ENCODE measurements around the gene KISS1R. TPM values are rescaled to one million over a fixed set of nuclear protein-coding genes. Genes with fewer than 3 reads are reported as not detected.
"Not testable (repeated sequence)": the region's sequence is repeated elsewhere in the genome, so short reads cannot be mapped to it uniquely, and the experiment has no call there.

Gene KISS1R
- total RNA-seq, 3 donors from 2014 or later = 0.15 to 0.33 TPM; not detected in 1

- H3K36me3 ChIP-seq = no peaks in the 10 kb centered on the region
- H3K27me3 ChIP-seq = no peaks in the 10 kb centered on the region
- TF ChIP-seq POLR2AphosphoS5 (IDR thresholded peaks at IDR 0.05) (no peak), POLR2A (IDR thresholded peaks at IDR 0.05) (no peak)
- TF ChIP-seq, protein P1, sequence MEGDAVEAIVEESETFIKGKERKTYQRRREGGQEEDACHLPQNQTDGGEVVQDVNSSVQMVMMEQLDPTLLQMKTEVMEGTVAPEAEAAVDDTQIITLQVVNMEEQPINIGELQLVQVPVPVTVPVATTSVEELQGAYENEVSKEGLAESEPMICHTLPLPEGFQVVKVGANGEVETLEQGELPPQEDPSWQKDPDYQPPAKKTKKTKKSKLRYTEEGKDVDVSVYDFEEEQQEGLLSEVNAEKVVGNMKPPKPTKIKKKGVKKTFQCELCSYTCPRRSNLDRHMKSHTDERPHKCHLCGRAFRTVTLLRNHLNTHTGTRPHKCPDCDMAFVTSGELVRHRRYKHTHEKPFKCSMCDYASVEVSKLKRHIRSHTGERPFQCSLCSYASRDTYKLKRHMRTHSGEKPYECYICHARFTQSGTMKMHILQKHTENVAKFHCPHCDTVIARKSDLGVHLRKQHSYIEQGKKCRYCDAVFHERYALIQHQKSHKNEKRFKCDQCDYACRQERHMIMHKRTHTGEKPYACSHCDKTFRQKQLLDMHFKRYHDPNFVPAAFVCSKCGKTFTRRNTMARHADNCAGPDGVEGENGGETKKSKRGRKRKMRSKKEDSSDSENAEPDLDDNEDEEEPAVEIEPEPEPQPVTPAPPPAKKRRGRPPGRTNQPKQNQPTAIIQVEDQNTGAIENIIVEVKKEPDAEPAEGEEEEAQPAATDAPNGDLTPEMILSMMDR (IDR thresholded peaks at IDR 0.05) = no peak
- intact Hi-C loops (cut with DNase I; ENCODE audit: low total_unique reads) = no loop called here
- no peak for DNase-seq (ENCODE audit: low spot score in 2 of 2)
- H3K9me3 ChIP-seq = no peaks in the 10 kb centered on the region
- H3K27ac ChIP-seq = no peak overlapping the region
- H3K4me1 ChIP-seq = no peaks in the 10 kb centered on the region
- no peak overlapping the region for H3K4me3 ChIP-seq
Observed at GRCh38 chr19:873561-874041, 43.5 kb upstream of the KISS1R start.

DNA sequence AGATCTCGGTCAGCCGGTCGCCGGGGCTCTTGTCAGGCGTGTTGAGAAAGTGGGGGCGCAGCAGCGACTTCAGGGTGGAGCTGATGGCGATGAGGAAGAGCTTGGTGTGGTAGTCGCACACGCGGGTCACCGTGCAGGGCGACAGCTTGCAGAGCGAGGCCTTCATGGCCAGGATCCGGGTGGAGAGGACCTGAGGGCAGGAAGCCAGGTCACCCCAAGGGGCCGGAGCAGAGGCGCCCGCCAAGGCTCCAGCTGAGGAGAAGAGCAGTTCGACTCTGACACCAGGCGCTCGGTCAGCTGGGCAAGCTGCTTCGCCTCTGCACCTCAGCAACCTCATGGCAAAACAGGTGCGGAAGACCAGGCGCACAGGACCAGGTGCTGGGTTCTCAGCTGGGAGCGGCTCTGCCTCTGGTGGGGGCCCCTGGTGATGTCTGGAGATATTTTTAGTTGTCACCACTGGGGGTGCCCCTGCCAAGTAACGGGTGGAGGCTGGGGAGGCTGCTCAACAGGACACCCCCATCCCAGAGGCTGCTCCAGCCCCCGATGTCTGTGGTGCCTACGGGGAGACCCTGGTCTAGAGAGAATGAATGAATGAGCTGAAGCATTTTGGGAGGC lies 41.8 kb upstream of the KISS1R start:
- no peaks in the 10 kb centered on the region for H3K36me3 ChIP-seq

DNA sequence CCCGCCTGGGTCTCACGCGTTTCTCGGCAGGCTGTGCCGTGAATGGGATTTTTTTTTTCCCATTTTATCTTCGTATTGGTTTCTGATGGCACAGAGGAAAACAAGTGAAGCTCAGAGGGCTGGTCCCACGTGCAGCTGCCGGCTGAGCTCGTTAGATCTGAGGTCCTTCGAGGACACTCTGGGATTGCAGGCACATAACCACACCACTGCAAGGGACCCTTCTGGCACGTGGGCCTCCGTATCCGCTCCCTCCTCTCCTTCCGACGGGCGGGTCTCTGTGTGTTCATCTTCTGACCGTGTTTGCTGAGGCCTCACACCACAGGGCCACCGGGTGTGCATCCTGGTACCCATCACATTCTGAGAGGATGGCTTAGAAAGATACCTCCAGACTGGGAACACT lies 41.0 kb upstream of the KISS1R start:
- no peaks in the 10 kb centered on the region for H3K9me3 ChIP-seq
- intact Hi-C loops (cut with DNase I; ENCODE audit: low total_unique reads) = no loop called here
- no peak overlapping the region for H3K4me3 ChIP-seq
- no peak for TF ChIP-seq POLR2A (IDR thresholded peaks at IDR 0.05)
- TF ChIP-seq, protein P1 (IDR thresholded peaks at IDR 0.05) = no peak
- no peak for TF ChIP-seq POLR2AphosphoS5 (IDR thresholded peaks at IDR 0.05)
- H3K4me1 ChIP-seq = no peaks in the 10 kb centered on the region
- H3K27ac ChIP-seq = no peak overlapping the region
- no peak for DNase-seq (ENCODE audit: low spot score in 2 of 2)
- no peaks in the 10 kb centered on the region for H3K36me3 ChIP-seq
- no peaks in the 10 kb centered on the region for H3K27me3 ChIP-seq

More for the DNA sequence above, 41.8 kb upstream of the KISS1R start:
- H3K27me3 ChIP-seq = no peaks in the 10 kb centered on the region
- intact Hi-C loops (cut with DNase I; ENCODE audit: low total_unique reads) = no loop called here
- H3K9me3 ChIP-seq = no peaks in the 10 kb centered on the region
- no peak overlapping the region for H3K4me3 ChIP-seq
- H3K4me1 ChIP-seq = no peaks in the 10 kb centered on the region
- no peak for TF ChIP-seq POLR2A (IDR thresholded peaks at IDR 0.05)
- TF ChIP-seq, protein P1 (IDR thresholded peaks at IDR 0.05) = no peak
- TF ChIP-seq POLR2AphosphoS5 (IDR thresholded peaks at IDR 0.05) = no peak
- no peak for DNase-seq (ENCODE audit: low spot score in 2 of 2)
- H3K27ac ChIP-seq = no peak overlapping the region

- no peaks in the 10 kb centered on the region for H3K36me3 ChIP-seq
- H3K9me3 ChIP-seq = no peaks in the 10 kb centered on the region
- H3K27me3 ChIP-seq = no peaks in the 10 kb centered on the region
- no peak overlapping the region for H3K4me3 ChIP-seq
- H3K27ac ChIP-seq = no peak overlapping the region
- TF ChIP-seq, protein P1 (IDR thresholded peaks at IDR 0.05) = no peak
- no peak for TF ChIP-seq POLR2A (IDR thresholded peaks at IDR 0.05)
- TF ChIP-seq POLR2AphosphoS5 (IDR thresholded peaks at IDR 0.05) = no peak
- DNase-seq (ENCODE audit: low spot score in 2 of 2) = no peak
- intact Hi-C loops (cut with DNase I; ENCODE audit: low total_unique reads) = no loop called here
- H3K4me1 ChIP-seq = no peaks in the 10 kb centered on the region
Observed at GRCh38 chr19:876780-877314, 40.3 kb upstream of the KISS1R start.

DNA sequence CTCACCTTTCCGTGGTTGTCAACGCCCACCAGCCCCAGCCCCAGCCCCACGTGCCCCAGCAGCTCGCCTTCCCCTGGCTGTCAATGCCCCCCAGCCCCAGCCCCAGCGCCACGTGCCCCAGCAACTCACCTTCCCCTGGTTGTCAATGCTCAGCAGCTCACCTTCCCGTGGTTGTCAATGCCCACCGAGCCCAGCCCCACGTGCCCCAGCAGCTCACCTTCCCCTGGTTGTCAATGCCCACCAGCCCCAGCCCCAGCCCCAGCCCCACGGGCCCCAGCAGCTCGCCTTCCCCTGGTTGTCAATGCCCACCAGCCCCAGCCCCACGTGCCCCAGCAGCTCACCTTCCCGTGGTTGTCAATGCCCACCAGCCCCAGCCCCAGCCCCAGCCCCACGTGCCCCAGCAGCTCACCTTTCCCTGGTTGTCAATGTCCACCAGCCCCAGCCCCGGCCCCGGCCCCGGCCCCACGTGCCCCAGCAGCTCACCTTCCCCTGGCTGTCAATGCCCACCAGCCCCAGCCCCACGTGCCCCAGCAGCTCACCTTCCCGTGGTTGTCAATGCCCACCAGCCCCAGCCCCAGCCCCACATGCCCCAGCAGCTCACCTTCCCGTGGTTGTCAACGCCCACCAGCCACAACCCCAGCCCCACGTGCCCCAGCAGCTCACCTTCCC lies 39.0 kb upstream of the KISS1R start:
- H3K27me3 ChIP-seq; H3K4me3 ChIP-seq; H3K36me3 ChIP-seq; H3K27ac ChIP-seq; H3K9me3 ChIP-seq; intact Hi-C loops (cut with DNase I; ENCODE audit: low total_unique reads); H3K4me1 ChIP-seq; DNase-seq (ENCODE audit: low spot score in 2 of 2): not testable (repeated sequence)

DNA sequence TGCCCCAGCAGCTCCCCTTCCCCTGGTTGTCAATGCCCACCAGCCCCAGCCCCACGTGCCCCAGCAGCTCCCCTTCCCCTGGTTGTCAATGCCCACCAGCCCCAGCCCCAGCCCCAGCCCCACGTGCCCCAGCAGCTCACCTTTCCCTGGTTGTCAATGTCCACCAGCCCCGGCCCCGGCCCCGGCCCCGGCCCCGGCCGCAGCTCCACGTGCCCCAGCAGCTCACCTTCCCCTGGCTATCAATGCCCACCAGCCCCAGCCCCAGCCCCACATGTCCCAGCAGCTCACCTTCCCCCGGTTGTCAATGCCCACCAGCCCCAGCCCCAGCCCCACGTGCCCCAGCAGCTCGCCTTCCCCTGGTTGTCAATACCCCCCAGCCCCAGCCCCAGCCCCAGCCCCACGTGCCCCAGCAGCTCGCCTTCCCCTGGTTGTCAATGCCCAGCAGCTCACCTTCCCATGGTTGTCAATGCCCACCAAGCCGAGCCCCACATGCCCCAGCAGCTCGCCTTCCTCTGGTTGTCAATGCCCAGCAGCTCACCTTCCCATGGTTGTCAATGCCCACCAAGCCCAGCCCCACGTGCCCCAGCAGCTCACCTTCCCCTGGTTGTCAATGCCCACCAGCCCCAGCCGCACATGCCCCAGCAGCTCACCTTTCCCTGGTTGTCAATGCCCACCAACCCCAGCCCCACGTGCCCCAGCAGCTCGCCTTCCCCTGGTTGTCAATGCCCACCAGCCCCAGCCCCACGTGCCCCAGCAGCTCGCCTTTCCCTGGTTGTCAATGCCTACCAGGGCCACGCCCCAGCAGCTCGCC lies 38.2 kb upstream of the KISS1R start:
- H3K9me3 ChIP-seq; H3K27me3 ChIP-seq; DNase-seq (ENCODE audit: low spot score in 2 of 2); H3K4me1 ChIP-seq; H3K4me3 ChIP-seq; intact Hi-C loops (cut with DNase I; ENCODE audit: low total_unique reads); H3K27ac ChIP-seq; H3K36me3 ChIP-seq: not testable (repeated sequence)
